ENCODE results near the gene EIF4E3. TPM values are rescaled to one million over a fixed set of nuclear protein-coding genes. Genes with fewer than 3 reads are reported as not detected.

EIF4E3 gene
- 4.7 and 9.0 TPM in 2 replicates for total RNA-seq (2014; rRNA removed; shearing (Covaris generic); ENCODE audit: low replicate concordance)

GRCh38 chr3:71725271-71725991 is at the start of gene EIF4E3:
Gene EIF4E3 (minus strand): TSS chr3:71725402. CDS start chr3:71725367, 35 bp downstream.
- in situ Hi-C loops (cut with HindIII; ENCODE audit: low pct_unique_long_range_greater_than_20kb, low sequenced_read_pairs), result no loop called here
- DNase-seq (ENCODE audit: low read depth), result no peak

- DNase-seq (ENCODE audit: low read depth), result no peak
- in situ Hi-C loops (cut with HindIII; ENCODE audit: low pct_unique_long_range_greater_than_20kb, low sequenced_read_pairs), result no loop called here
Observed at GRCh38 chr3:71771884-71772283, 46.7 kb upstream of the EIF4E3 start.

GRCh38 chr3:71771126-71771525 is 45.9 kb upstream of the EIF4E3 start:
- in situ Hi-C loops (cut with HindIII; ENCODE audit: low pct_unique_long_range_greater_than_20kb, low sequenced_read_pairs), result no loop called here
- no peak for DNase-seq (ENCODE audit: low read depth)

GRCh38 chr3:71763426-71763825 is 38.2 kb upstream of the EIF4E3 start:
- no peak for DNase-seq (ENCODE audit: low read depth)

GRCh38 chr3:71760140-71760539 is 34.9 kb upstream of the EIF4E3 start:
- no peak for DNase-seq (ENCODE audit: low read depth)
- in situ Hi-C loops (cut with HindIII; ENCODE audit: low pct_unique_long_range_greater_than_20kb, low sequenced_read_pairs), result no loop called here

More at GRCh38 chr3:71763426-71763825, 38.2 kb upstream of the EIF4E3 start:
- in situ Hi-C loops (cut with HindIII; ENCODE audit: low pct_unique_long_range_greater_than_20kb, low sequenced_read_pairs), result no loop called here

- DNase-seq (ENCODE audit: low read depth), result no peak
- in situ Hi-C loops (cut with HindIII; ENCODE audit: low pct_unique_long_range_greater_than_20kb, low sequenced_read_pairs), result no loop called here
Observed at GRCh38 chr3:71759401-71759800, 34.2 kb upstream of the EIF4E3 start.

- in situ Hi-C loops (cut with HindIII; ENCODE audit: low pct_unique_long_range_greater_than_20kb, low sequenced_read_pairs), result no loop called here
- DNase-seq (ENCODE audit: low read depth), result no peak
Observed at GRCh38 chr3:71758091-71758490, 32.9 kb upstream of the EIF4E3 start.

- DNase-seq (ENCODE audit: low read depth), result no peak
- in situ Hi-C loops (cut with HindIII; ENCODE audit: low pct_unique_long_range_greater_than_20kb, low sequenced_read_pairs), result no loop called here
Observed at GRCh38 chr3:71754610-71755253, 29.5 kb upstream of the EIF4E3 start.

GRCh38 chr3:71753701-71754609 is 28.8 kb upstream of the EIF4E3 start, which contains the start of gene GPR27:
Gene GPR27 (plus strand): TSS chr3:71753855. CDS start chr3:71754050, 195 bp downstream.
- in situ Hi-C loops (cut with HindIII; ENCODE audit: low pct_unique_long_range_greater_than_20kb, low sequenced_read_pairs), result no loop called here
- DNase-seq (ENCODE audit: low read depth), result peak; percentile 59

GRCh38 chr3:71752831-71753700 is 27.9 kb upstream of the EIF4E3 start:
- DNase-seq (ENCODE audit: low read depth), result no peak
- in situ Hi-C loops (cut with HindIII; ENCODE audit: low pct_unique_long_range_greater_than_20kb, low sequenced_read_pairs), result no loop called here

GRCh38 chr3:71751602-71752001 is 26.4 kb upstream of the EIF4E3 start:
- no peak for DNase-seq (ENCODE audit: low read depth)
- in situ Hi-C loops (cut with HindIII; ENCODE audit: low pct_unique_long_range_greater_than_20kb, low sequenced_read_pairs), result no loop called here

GRCh38 chr3:71744738-71745137 is 19.5 kb upstream of the EIF4E3 start:
- no peak for DNase-seq (ENCODE audit: low read depth)
- in situ Hi-C loops (cut with HindIII; ENCODE audit: low pct_unique_long_range_greater_than_20kb, low sequenced_read_pairs), result no loop called here

GRCh38 chr3:71742621-71743020 is 17.4 kb upstream of the EIF4E3 start:
- DNase-seq (ENCODE audit: low read depth), result no peak
- in situ Hi-C loops (cut with HindIII; ENCODE audit: low pct_unique_long_range_greater_than_20kb, low sequenced_read_pairs), result no loop called here

GRCh38 chr3:71734881-71735280 is 9.7 kb upstream of the EIF4E3 start:
- in situ Hi-C loops (cut with HindIII; ENCODE audit: low pct_unique_long_range_greater_than_20kb, low sequenced_read_pairs), result no loop called here
- DNase-seq (ENCODE audit: low read depth), result no peak

- DNase-seq (ENCODE audit: low read depth), result no peak
- in situ Hi-C loops (cut with HindIII; ENCODE audit: low pct_unique_long_range_greater_than_20kb, low sequenced_read_pairs), result no loop called here
Observed at GRCh38 chr3:71733319-71733718, 8.1 kb upstream of the EIF4E3 start.

GRCh38 chr3:71732637-71733036 is 7.4 kb upstream of the EIF4E3 start:
- no peak for DNase-seq (ENCODE audit: low read depth)
- in situ Hi-C loops (cut with HindIII; ENCODE audit: low pct_unique_long_range_greater_than_20kb, low sequenced_read_pairs), result no loop called here

GRCh38 chr3:71728632-71729342 is 3.6 kb upstream of the EIF4E3 start:
- in situ Hi-C loops (cut with HindIII; ENCODE audit: low pct_unique_long_range_greater_than_20kb, low sequenced_read_pairs), result no loop called here
- no peak for DNase-seq (ENCODE audit: low read depth)
